Activated B cell treated with CpG ODN at 0.5 μM for 24 hours (primary cell): Measurements from ENCODE around the gene TMEM42. TPM values are rescaled to one million over a fixed set of nuclear protein-coding genes. Genes with fewer than 3 reads are reported as not detected.

Experiments used
- ATAC-seq: fragments of 200-7000 bp; cut with Tn5 transposase; one replicate; pipeline ENCODE4 v1.10.0; 2021; ENCODE audit warnings: low read depth, mild to moderate bottlenecking, moderate library complexity
- CTCF ChIA-PET: fragments of 350-600 bp; sonication (Branson Sonifier 250); formaldehyde crosslinking; loops from one replicate; lab custom pipeline; 2021; ENCODE audit warnings: antibody characterized with exemption; lab: Charles Lee
- POLR2A ChIA-PET: fragments of 350-600 bp; sonication (Branson Sonifier 250); formaldehyde crosslinking; loops from one replicate; lab custom pipeline; 2021; ENCODE audit warnings: antibody characterized with exemption; lab: Charles Lee
- DNase-seq: peaks from one replicate; pipeline ENCODE4 v3.0.0; 2022
- H3K27ac Mint-ChIP-seq: one replicate; pipeline ENCODE4 v1.8.0; 2020; ENCODE audit warnings: mixed read lengths
- H3K27me3 Mint-ChIP-seq: one replicate; pipeline ENCODE4 v1.8.0; 2021; ENCODE audit warnings: mixed read lengths
- H3K36me3 Mint-ChIP-seq: one replicate; pipeline ENCODE4 v1.8.0; 2021; ENCODE audit warnings: low read depth, mixed read lengths
- H3K4me1 Mint-ChIP-seq: one replicate; pipeline ENCODE4 v1.8.0; 2021; ENCODE audit warnings: mixed read lengths
- H3K4me3 Mint-ChIP-seq: one replicate; pipeline ENCODE4 v1.8.0; 2020; ENCODE audit warnings: mild to moderate bottlenecking, mixed read lengths
- H3K9me3 Mint-ChIP-seq: one replicate; pipeline ENCODE4 v1.8.0; 2020; ENCODE audit warnings: mixed read lengths
- intact Hi-C: fragments of 100-400 bp; cut with micrococcal nuclease; formaldehyde crosslinking; loops from one replicate; pipeline ENCODE4 v1.15.1; 2024
- total RNA-seq: library from RNA; stranded (reverse); gene quantifications from 2 replicates; pipeline ENCODE4 v1.2.3, GENCODE V29; 2022
- TF ChIP-seq, protein P1 (sequence below): fragments of 200-600 bp; IDR thresholded peaks from one replicate; pipeline ENCODE4 v1.8.0; 2022; ENCODE audit warnings: antibody characterized with exemption, mild to moderate bottlenecking

TMEM42 gene
- total RNA-seq, 1 donor from 2014 or later, result 12.4 TPM

DNA sequence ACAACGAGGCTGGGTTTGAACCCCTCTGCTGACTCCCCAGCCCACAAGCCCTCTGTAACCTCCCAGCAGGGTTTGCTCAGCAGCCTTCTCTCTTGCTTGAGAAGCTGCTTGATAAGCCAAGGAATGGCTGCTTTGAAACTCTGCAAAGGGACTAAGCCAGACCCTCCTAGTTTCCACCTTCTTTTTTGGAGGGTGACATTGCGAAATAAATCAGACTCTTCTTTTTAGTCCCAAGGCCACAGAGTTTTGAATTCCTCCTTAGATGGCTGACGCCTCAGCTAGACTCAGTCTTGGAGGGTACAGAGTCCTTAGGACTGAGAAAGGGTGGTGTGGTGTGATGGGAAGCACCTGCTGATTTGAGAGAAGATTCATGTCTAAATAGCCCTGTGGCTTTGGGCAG lies 13.9 kb downstream of the TMEM42 start:
- CTCF ChIA-PET, result no interaction called here
- no peak overlapping the region for H3K4me3 Mint-ChIP-seq

GRCh38 chr3:44877333-44877732 lies 15.6 kb downstream of the TMEM42 start:
- POLR2A ChIA-PET, result no interaction called here
- intact Hi-C loops, result no loop called here
- H3K27me3 Mint-ChIP-seq, result peaks cover 4% of the 10 kb centered on the region
- H3K9me3 Mint-ChIP-seq, result no peaks in the 10 kb centered on the region
- H3K4me3 Mint-ChIP-seq, result no peak overlapping the region
- CTCF ChIA-PET, result no interaction called here
- ATAC-seq, result no peak
- DNase-seq, result no peak
- no peaks in the 10 kb centered on the region for H3K4me1 Mint-ChIP-seq
- TF ChIP-seq, protein P1, sequence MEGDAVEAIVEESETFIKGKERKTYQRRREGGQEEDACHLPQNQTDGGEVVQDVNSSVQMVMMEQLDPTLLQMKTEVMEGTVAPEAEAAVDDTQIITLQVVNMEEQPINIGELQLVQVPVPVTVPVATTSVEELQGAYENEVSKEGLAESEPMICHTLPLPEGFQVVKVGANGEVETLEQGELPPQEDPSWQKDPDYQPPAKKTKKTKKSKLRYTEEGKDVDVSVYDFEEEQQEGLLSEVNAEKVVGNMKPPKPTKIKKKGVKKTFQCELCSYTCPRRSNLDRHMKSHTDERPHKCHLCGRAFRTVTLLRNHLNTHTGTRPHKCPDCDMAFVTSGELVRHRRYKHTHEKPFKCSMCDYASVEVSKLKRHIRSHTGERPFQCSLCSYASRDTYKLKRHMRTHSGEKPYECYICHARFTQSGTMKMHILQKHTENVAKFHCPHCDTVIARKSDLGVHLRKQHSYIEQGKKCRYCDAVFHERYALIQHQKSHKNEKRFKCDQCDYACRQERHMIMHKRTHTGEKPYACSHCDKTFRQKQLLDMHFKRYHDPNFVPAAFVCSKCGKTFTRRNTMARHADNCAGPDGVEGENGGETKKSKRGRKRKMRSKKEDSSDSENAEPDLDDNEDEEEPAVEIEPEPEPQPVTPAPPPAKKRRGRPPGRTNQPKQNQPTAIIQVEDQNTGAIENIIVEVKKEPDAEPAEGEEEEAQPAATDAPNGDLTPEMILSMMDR, result no peak
- no peak overlapping the region for H3K27ac Mint-ChIP-seq
- H3K36me3 Mint-ChIP-seq, result no peaks in the 10 kb centered on the region

More for the DNA sequence above, 13.9 kb downstream of the TMEM42 start:
- Mint-ChIP-seq H3K4me1 (no peaks in the 10 kb centered on the region), H3K27ac (no peak overlapping the region), H3K36me3 (no peaks in the 10 kb centered on the region), H3K9me3 (no peaks in the 10 kb centered on the region), H3K27me3 (peaks cover 4% of the 10 kb centered on the region)
- TF ChIP-seq, protein P1, result no peak
- DNase-seq, result no peak
- POLR2A ChIA-PET, result no interaction called here
- intact Hi-C loops, result no loop called here
- ATAC-seq, result no peak

DNA sequence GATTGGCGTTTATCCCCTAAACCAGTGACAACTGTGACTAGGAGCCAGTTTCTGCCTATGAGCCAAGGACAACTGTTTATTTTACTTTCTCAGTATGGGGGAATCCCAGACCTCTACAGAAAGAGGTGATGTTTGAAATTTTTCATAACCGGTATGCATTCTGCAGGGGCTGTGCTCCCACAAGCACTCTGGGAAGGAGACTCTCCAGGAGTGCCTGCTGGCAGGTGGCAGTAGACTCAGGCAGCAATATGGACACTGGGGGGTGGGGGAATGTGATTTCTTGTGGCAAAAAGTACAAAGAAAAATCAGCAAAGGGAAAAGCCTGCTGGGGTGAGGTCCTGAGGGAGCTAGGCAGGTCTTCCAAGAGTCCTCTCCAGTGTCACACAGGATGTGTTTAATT lies 18.6 kb downstream of the TMEM42 start:
- no peak overlapping the region for H3K27ac Mint-ChIP-seq
- intact Hi-C loops, result no loop called here
- TF ChIP-seq, protein P1, result no peak
- no peaks in the 10 kb centered on the region for H3K9me3 Mint-ChIP-seq
- POLR2A ChIA-PET, result no interaction called here
- DNase-seq (no peak), ATAC-seq (no peak)
- CTCF ChIA-PET, result no interaction called here
- H3K4me1 Mint-ChIP-seq, result no peaks in the 10 kb centered on the region
- peaks cover 16% of the 10 kb centered on the region for H3K27me3 Mint-ChIP-seq
- no peak overlapping the region for H3K4me3 Mint-ChIP-seq
- no peaks in the 10 kb centered on the region for H3K36me3 Mint-ChIP-seq

GRCh38 chr3:44883213-44883955 lies 21.7 kb downstream of the TMEM42 start:
- ATAC-seq, result no peak
- intact Hi-C loops, result no loop called here

DNA sequence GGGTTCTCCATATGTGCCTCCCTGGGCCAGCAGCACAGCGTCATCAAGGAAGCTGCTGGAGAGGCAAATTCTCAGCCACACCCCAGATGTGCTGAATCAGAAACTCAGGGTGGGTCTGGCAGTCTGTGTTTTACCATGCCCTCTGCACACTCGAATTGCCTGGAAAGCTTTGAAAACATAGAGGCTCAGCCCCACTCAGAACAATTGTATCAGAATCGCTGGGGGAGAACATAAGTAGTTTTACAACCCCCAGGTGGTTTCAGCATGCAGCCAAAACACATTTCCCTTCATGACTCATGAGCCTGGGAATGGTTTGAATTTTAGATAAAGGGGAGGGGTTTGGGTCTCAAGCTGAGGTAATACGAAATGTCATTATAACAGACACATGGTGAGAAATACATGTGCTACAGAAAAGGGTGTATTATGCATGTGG lies 22.3 kb downstream of the TMEM42 start:
- ChIA-PET CTCF (no interaction called here), POLR2A (no interaction called here)
- Mint-ChIP-seq H3K4me1 (no peaks in the 10 kb centered on the region), H3K27ac (no peak overlapping the region), H3K9me3 (no peaks in the 10 kb centered on the region), H3K4me3 (no peak overlapping the region), H3K36me3 (no peaks in the 10 kb centered on the region), H3K27me3 (peaks cover 17% of the 10 kb centered on the region)
- no peak for ATAC-seq
- TF ChIP-seq, protein P1, result no peak
- intact Hi-C loops, result no loop called here
- DNase-seq, result no peak

More at GRCh38 chr3:44883213-44883955, 21.7 kb downstream of the TMEM42 start:
- Mint-ChIP-seq H3K4me1 (no peaks in the 10 kb centered on the region), H3K9me3 (no peaks in the 10 kb centered on the region), H3K36me3 (no peaks in the 10 kb centered on the region), H3K4me3 (no peak overlapping the region), H3K27me3 (peaks cover 19% of the 10 kb centered on the region), H3K27ac (no peak overlapping the region)
- no peak for DNase-seq
- CTCF ChIA-PET, result no interaction called here
- POLR2A ChIA-PET, result no interaction called here
- TF ChIP-seq, protein P1, result no peak
